Right atrium auricular region (tissue), 2 donors: ENCODE results near the gene SELENOI. TPM values are rescaled to one million over a fixed set of nuclear protein-coding genes. Genes with fewer than 3 reads are reported as not detected.
"Not testable (repeated sequence)": the region's sequence is repeated elsewhere in the genome, so short reads cannot be mapped to it uniquely, and the experiment has no call there.

Experiments
- DNase-seq: peaks from one replicate; pipeline ENCODE4 v3.0.0-alpha.2; 2019; ENCODE audit warnings: low spot score
- H3K27ac ChIP-seq, 2 donors: fragments of 200-600 bp; sonication (generic); 1 replicate in 1 of 2; 2 replicates in 1 of 2; pipeline ENCODE4 v1.5.1; 2016 to 2019
- H3K27me3 ChIP-seq, 2 donors: fragments of 200-600 bp; sonication (generic); one replicate each; pipeline versions ENCODE4 v1.5.1 to v1.6.0; 2017 to 2019
- H3K36me3 ChIP-seq: fragments of 200-600 bp; sonication (generic); one replicate; pipeline ENCODE4 v1.5.1; 2016
- H3K4me1 ChIP-seq, 2 donors: fragments of 200-600 bp; sonication (generic); one replicate each; pipeline versions ENCODE4 v1.5.1 to v1.6.0; 2017 to 2019
- H3K4me3 ChIP-seq, 2 donors: fragments of 200-600 bp; sonication (generic); 1 replicate in 1 of 2; 2 replicates in 1 of 2; pipeline ENCODE4 v1.5.1; 2017 to 2019; ENCODE audit warnings: mild to moderate bottlenecking in 1 of 2, moderate library complexity in 1 of 2
- H3K9me3 ChIP-seq, 2 donors: fragments of 200-600 bp; sonication (generic); one replicate each; pipeline ENCODE4 v1.5.1; 2019
- CTCF ChIP-seq, 2 donors: fragments of 200-600 bp; sonication (generic); IDR thresholded peaks; one replicate each; pipeline ENCODE4 v1.5.1; 2019; ENCODE audit warnings: antibody characterized with exemption in 2 of 2
- total RNA-seq, 2 donors: library from RNA; depleted of rRNA; stranded (reverse); fragments of >200 nt; gene quantifications; one replicate each; pipeline ENCODE4 v1.1.0, GENCODE V29; 2016

The SELENOI gene
- total RNA-seq, 2 donors from 2014 or later = 7.6 to 11.6 TPM

GRCh38 chr2:26349690-26350089 lies 3.7 kb downstream of the SELENOI start:
- TF ChIP-seq CTCF (IDR thresholded peaks at IDR 0.05) = no peak
- H3K4me3 ChIP-seq = no peak overlapping the region
- H3K27ac ChIP-seq = no peak overlapping the region
- H3K36me3 ChIP-seq = no peaks in the 10 kb centered on the region
- H3K27me3 ChIP-seq = no peaks in the 10 kb centered on the region
- no peak for DNase-seq
- H3K9me3 ChIP-seq = no peaks in the 10 kb centered on the region
- peaks cover 0 to 26% of the 10 kb centered on the region in 2 donors for H3K4me1 ChIP-seq

- H3K9me3 ChIP-seq = no peaks in the 10 kb centered on the region
- no peaks in the 10 kb centered on the region for H3K27me3 ChIP-seq
- no peaks in the 10 kb centered on the region for H3K36me3 ChIP-seq
- no peak overlapping the region for H3K27ac ChIP-seq
- TF ChIP-seq CTCF (IDR thresholded peaks at IDR 0.05) = no peak
- peaks cover 0 to 21% of the 10 kb centered on the region in 2 donors for H3K4me1 ChIP-seq
- no peak for DNase-seq
- H3K4me3 ChIP-seq = no peak overlapping the region
Observed at GRCh38 chr2:26351375-26352090, 5.6 kb downstream of the SELENOI start.

GRCh38 chr2:26352892-26353291 lies 6.9 kb downstream of the SELENOI start:
- no peak overlapping the region for H3K27ac ChIP-seq
- no peak for TF ChIP-seq CTCF (IDR thresholded peaks at IDR 0.05)
- no peaks in the 10 kb centered on the region for H3K27me3 ChIP-seq
- peaks cover 0 to 9% of the 10 kb centered on the region in 2 donors for H3K4me1 ChIP-seq
- H3K36me3 ChIP-seq = no peaks in the 10 kb centered on the region
- no peak overlapping the region for H3K4me3 ChIP-seq
- no peak for DNase-seq
- no peaks in the 10 kb centered on the region for H3K9me3 ChIP-seq

GRCh38 chr2:26354469-26354868 lies 8.5 kb downstream of the SELENOI start:
- not testable (repeated sequence) for DNase-seq, H3K36me3 ChIP-seq, H3K4me1 ChIP-seq, H3K27ac ChIP-seq, H3K27me3 ChIP-seq, H3K4me3 ChIP-seq, H3K9me3 ChIP-seq

- DNase-seq = no peak
- Histone ChIP-seq H3K27ac (no peak overlapping the region), H3K36me3 (no peaks in the 10 kb centered on the region), H3K4me1 (no peaks in the 10 kb centered on the region), H3K27me3 (no peaks in the 10 kb centered on the region), H3K4me3 (no peak overlapping the region), H3K9me3 (no peaks in the 10 kb centered on the region)
- no peak for TF ChIP-seq CTCF (IDR thresholded peaks at IDR 0.05)
Observed at GRCh38 chr2:26355038-26355995, 9.4 kb downstream of the SELENOI start.

GRCh38 chr2:26356111-26356510 lies 10.2 kb downstream of the SELENOI start:
- H3K4me3 ChIP-seq = no peak overlapping the region
- no peaks in the 10 kb centered on the region for H3K36me3 ChIP-seq
- DNase-seq = no peak
- no peak overlapping the region for H3K27ac ChIP-seq
- no peaks in the 10 kb centered on the region for H3K4me1 ChIP-seq
- no peak for TF ChIP-seq CTCF (IDR thresholded peaks at IDR 0.05)
- no peaks in the 10 kb centered on the region for H3K9me3 ChIP-seq
- no peaks in the 10 kb centered on the region for H3K27me3 ChIP-seq
